GM12892 (cell line): ENCODE results near the gene TNFSF13B.

Experiments used
- DNase-seq: peaks from one replicate; pipeline ENCODE4 v3.0.0; 2011; ENCODE audit not compliant: insufficient read length
- FAIRE-seq: peaks from 2 replicates; lab custom pipeline; 2011; peaks lifted over from hg19 to GRCh38; lab: Jason Lieb, UNC
- POLR2A ChIP-seq: IDR thresholded peaks from 2 replicates; pipeline ENCODE4 v1.6.1; 2011; ENCODE audit warnings: low read depth, low read length, control low read depth
- POLR2AphosphoS5 ChIP-seq: IDR thresholded peaks from 2 replicates; pipeline ENCODE4 v1.6.1; 2011; ENCODE audit warnings: low read depth, low read length, control low read depth
- TAF1 ChIP-seq: IDR thresholded peaks from 2 replicates; pipeline ENCODE4 v1.6.1; 2011; ENCODE audit warnings: low read depth, mild to moderate bottlenecking, control low read depth, low read length, borderline replicate concordance

Gene TNFSF13B

DNA sequence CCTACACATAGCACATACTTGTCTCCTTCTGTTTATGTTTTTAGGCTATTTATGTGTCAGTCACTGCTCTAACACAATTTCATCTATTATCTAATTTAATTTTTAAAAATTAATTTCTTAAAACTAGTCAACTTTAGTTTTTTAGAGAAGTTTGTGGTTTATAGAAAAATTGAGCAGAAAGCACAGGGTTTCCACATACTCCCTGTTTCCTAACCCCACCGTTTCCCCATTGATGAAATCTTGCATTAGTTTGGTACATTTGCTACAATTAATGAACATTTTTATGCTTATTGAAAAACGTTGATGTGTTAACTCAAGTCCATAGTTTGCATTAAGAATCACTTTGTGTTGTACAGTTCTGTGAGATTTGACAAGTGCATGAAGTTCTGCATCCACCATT, 53.5 kb downstream of the TNFSF13B start:
- TF ChIP-seq POLR2AphosphoS5 (no peak), TAF1 (no peak), POLR2A (no peak)
- FAIRE-seq (no peak), DNase-seq (no peak)

DNA sequence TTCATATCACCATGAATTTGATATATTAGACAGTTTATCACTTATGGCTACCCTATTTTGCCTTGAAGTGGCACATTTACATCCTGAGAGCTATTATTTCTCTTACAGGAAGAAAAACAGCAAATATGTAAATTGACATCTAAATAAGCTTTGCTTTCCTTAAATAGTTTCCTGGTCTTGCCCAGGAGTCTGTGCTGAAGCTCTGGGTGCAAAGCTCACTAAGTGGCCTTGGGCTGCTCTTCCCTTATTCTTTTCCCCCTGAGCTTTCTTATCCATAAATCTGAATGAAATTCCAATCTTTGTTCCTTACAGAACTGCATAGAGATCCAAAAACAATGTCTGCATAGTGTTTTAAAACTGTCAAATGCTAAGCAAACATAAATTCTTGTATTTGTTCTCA, 56.3 kb downstream of the TNFSF13B start:
- TF ChIP-seq TAF1 (no peak), POLR2AphosphoS5 (no peak), POLR2A (no peak)
- FAIRE-seq, result no peak
- no peak for DNase-seq

DNA sequence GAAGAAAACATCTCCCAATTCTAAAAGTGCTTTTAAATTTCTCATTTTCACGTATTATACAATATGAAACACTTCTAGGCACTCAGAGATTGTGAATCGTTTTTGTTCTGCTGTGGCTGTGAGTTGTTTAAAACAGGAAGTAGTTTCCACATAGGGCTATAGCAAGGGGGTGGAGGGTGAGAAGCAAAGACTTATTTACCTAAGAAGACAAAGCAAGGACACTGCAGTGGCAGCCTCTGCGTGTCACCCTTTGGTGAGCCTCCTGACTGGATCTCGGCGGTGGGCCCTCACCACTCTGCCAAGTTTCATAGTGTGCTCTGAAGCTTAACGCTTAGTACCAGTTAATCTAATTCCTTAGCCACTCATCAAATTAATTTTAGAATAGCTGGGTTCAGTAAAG, 56.8 kb downstream of the TNFSF13B start:
- no peak for TF ChIP-seq POLR2AphosphoS5
- TF ChIP-seq POLR2A, result no peak
- no peak for TF ChIP-seq TAF1
- DNase-seq (no peak), FAIRE-seq (peak; percentile 86)

DNA sequence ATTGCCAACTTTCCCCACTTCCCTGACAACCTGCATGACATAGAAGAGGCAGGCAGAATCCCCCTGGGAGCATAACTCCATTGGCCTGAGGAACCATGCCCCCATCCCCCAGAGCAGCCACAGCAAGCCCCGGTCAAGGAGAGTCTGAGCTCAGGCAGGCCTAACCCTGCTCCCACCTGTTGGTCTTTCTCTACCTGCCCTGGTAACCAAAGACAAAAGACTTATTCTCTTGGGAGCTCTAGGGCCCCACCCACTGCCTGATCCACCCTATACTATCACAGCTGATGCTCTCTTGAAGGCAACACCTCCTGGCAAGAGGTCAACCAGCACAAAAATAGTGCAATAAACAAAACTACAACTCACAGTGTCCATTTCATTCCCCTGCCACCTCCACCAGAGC, 59.3 kb downstream of the TNFSF13B start:
- no peak for FAIRE-seq
- TF ChIP-seq TAF1 (no peak), POLR2AphosphoS5 (no peak), POLR2A (no peak)
- DNase-seq, result no peak

DNA sequence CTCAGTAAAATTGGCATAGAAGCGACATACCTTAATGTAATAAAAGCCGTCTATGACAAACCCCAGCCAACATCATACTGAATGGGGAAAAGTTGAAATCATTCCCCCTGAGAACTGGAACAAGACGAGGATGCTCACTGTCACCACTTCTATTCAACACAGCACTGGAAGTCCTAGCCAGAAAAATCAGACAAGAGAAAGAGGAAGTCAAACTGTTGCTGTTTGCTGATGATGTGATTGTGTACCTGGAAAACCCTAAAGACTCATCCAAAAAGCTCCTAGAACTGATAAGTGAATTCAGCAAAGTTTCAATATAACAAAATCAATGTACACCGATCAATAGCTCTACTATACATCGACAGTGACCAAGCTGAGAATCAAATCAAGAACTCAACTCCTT, 63.3 kb downstream of the TNFSF13B start:
- no peak for DNase-seq
- no peak for FAIRE-seq
- no peak for TF ChIP-seq POLR2A
- no peak for TF ChIP-seq POLR2AphosphoS5
- no peak for TF ChIP-seq TAF1

DNA sequence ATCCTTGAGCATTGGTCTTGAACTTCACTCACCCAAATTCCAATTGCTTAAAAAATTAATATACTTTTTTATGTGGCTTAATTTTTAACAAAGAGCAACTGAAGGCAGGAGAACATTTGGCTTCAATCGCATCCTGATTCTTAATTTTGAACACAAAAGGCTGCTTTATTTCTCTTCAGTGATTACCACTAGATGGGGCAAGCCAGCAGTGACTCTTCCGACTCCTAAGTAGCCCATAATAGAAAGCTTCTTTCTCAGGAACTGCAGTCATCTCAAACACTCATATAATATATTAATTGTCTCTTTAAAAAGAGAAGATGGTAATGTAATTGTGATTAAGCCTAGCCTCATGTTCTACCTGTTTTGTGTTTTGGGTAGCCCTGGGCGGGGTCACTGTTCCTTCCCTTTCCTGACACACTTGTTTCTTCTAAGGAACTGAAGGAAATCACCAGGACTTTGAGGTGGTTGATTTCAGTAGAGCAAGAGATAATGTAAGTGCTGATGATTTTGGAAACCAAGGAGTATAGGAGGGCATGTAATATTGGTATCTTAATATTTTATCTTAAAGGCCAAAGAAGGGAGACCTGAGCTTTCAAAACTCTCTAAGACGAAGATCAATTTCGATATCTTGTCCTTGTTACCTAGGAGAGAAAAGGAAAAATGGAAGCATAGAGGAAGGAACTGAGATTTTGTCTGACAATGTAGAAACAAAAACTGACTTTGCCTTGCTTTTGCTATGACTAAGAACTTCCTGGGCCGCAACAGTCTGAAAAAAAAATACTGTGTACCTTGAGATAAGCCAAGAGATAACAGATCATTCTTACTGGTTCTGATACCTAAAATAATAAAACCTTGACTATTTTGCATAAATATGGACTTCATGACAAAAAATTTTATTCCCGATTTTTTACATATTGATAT, 73.1 kb downstream of the TNFSF13B start:
- TF ChIP-seq POLR2AphosphoS5 (no peak), TAF1 (no peak), POLR2A (no peak)
- FAIRE-seq (no peak), DNase-seq (no peak)

DNA sequence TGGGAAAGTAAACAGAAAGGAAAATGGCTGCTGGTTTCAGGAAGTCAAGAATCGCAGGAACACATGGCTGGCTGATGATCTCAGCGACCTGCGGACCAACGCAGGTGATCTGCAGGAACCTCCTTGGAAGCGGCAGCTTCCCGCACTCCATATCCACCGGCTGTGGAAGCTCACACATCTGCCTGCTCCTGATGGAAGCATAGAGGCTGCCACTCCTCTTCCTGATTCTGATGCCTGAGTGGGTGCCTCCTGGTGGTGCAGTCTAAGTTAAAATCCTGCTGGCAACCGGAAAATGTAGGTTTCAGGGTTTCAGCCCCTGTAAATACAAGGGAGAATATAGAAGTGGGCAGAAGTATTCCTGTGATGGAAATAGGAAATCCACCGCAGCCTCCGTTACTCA, 75.5 kb downstream of the TNFSF13B start:
- TF ChIP-seq TAF1, result no peak
- TF ChIP-seq POLR2AphosphoS5, result no peak
- no peak for TF ChIP-seq POLR2A
- FAIRE-seq, result no peak

DNA sequence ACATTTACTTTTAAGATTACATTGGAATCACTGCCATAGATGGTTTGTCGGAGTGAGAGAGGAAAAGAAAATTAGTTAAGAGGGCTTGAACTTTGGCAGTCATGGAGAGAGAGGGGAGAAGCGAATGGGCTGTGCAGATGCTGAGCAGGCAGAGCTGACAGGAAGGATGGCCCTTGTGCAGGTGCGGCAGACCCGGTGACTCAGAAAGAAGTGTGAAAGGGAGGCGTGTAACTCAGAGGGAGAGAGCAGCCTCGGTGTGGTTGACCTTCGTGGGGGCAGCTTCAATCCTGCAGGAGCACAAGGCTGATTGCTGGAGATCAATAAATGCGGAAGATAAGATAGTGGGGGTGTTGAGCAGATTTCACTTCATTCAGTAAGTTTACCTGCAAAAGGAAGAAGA, 76.9 kb downstream of the TNFSF13B start:
- TF ChIP-seq POLR2AphosphoS5 (no peak), POLR2A (no peak), TAF1 (no peak)
- no peak for FAIRE-seq
- no peak for DNase-seq

More for the DNA sequence above, 75.5 kb downstream of the TNFSF13B start:
- no peak for DNase-seq

DNA sequence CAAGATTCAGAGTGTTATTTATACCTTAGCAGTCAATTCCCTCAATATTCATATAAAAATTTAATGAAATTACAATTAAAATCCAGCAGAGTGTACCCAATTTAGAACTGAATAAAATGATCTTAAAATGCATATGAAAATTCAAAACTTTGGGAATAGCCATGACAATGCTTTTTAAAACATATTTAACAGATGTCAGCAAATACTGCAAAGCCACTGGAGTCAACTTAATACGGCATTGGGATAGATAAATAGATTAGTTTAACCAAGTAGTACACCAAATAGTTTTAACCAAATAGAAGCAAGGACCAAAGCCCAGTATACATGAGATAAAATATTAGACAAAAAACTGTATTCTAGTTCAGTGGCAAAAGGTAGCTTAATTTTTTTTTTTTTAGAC, 79.8 kb downstream of the TNFSF13B start:
- DNase-seq (no peak), FAIRE-seq (no peak)
- TF ChIP-seq TAF1 (no peak), POLR2AphosphoS5 (no peak), POLR2A (no peak)

DNA sequence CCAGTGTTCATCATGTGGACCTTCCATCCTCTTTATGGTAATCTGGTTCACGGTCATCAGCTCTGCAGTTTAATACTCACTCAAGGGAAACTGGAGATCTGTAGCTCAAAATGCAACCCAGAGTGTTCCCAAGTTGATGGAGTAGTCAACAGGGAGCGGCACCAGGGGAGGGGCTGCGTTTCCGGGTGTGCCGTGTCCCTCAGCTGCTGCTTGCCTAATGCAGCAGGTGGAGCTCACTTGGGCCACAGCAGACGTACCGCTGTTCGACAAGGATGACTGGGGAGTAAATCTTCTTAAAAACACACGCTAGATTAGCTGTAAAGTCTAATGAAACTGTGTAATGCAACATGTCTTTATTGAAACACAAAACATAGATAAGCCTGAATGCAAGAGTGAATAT, 81.1 kb downstream of the TNFSF13B start:
- DNase-seq (no peak), FAIRE-seq (no peak)
- TF ChIP-seq POLR2AphosphoS5 (no peak), TAF1 (no peak), POLR2A (no peak)

DNA sequence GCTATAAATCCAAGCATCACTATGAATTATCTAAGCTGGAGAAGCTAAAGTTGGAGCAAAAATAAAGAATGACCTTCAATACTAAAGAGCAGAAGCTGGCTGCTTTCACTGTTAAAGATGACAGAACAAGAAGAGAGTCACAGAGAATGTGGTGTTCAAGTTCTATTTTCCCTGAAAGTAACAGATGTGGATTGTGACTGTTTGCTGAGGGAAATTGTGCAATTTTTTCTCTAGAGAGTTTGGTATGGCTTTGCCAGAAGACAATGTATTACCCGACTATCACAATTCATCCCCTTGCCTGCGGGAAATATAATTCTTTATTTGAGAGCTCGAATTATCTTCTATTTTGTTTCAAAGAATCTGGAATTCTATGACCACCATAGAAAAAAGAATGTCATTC, 83.1 kb downstream of the TNFSF13B start:
- FAIRE-seq, result no peak

DNA sequence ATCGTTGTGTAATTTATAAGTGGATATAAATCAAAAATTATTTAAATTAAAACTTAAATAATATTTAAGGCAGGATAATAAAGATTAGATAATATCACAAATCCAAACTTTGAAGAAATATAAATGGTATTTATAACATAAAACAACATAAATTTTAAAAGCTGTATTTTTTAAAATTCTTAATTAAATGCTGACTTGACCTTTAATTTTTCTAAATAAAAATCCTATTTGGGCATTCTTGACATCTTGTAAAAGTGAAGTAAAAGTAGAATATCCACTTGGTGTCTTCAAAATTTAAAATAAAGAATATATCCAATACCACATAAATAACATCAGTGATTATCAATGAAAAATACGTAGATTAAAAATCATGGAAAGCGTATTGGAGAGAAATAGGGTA, 87.7 kb downstream of the TNFSF13B start:
- DNase-seq, result no peak
- no peak for FAIRE-seq
- no peak for TF ChIP-seq TAF1

More for the DNA sequence above, 83.1 kb downstream of the TNFSF13B start:
- TF ChIP-seq TAF1 (no peak), POLR2AphosphoS5 (no peak), POLR2A (no peak)
- no peak for DNase-seq
